Endothelial cell (in vitro differentiated cells): ENCODE results near the gene MRPS18A. TPM values are rescaled to one million over a fixed set of nuclear protein-coding genes. Genes with fewer than 3 reads are reported as not detected.
"Not testable (repeated sequence)": the region's sequence is repeated elsewhere in the genome, so short reads cannot be mapped to it uniquely, and the experiment has no call there.

Experiments used
- DNase-seq: peaks from one replicate; pipeline ENCODE4 v3.0.0; 2021; ENCODE audit warnings: low spot score
- H3K27ac Mint-ChIP-seq: one replicate; pipeline ENCODE4 v1.8.0; 2021; ENCODE audit warnings: mixed read lengths, inconsistent platforms; ENCODE audit not compliant: unreplicated experiment
- H3K27me3 Mint-ChIP-seq: one replicate; pipeline ENCODE4 v1.8.0; 2021; ENCODE audit warnings: mild to moderate bottlenecking, moderate library complexity, mixed read lengths, inconsistent platforms; ENCODE audit not compliant: unreplicated experiment
- H3K36me3 Mint-ChIP-seq: one replicate; pipeline ENCODE4 v1.8.0; 2021; ENCODE audit warnings: mild to moderate bottlenecking, low read depth, mixed read lengths, inconsistent platforms; ENCODE audit not compliant: unreplicated experiment
- H3K4me1 Mint-ChIP-seq: one replicate; pipeline ENCODE4 v1.8.0; 2021; ENCODE audit warnings: mild to moderate bottlenecking, mixed read lengths, inconsistent platforms; ENCODE audit not compliant: unreplicated experiment
- H3K4me3 Mint-ChIP-seq: one replicate; pipeline ENCODE4 v1.8.0; 2021; ENCODE audit warnings: mild to moderate bottlenecking, mixed read lengths, inconsistent platforms; ENCODE audit not compliant: unreplicated experiment
- H3K9me3 Mint-ChIP-seq: one replicate; pipeline ENCODE4 v1.8.0; 2021; ENCODE audit warnings: mixed read lengths, inconsistent platforms; ENCODE audit not compliant: unreplicated experiment
- CTCF ChIP-seq: fragments of 200-600 bp; sonication (generic); IDR thresholded peaks from one replicate; pipeline ENCODE4 v1.5.0; 2021; ENCODE audit warnings: antibody characterized with exemption; ENCODE audit not compliant: unreplicated experiment
- total RNA-seq: library from RNA; stranded (reverse); fragmentation: NEBNext Ultra II Directional; extraction: Animal tissue kit (Norgen Biotek cat#: 25700); gene quantifications from one replicate; pipeline ENCODE4 v1.2.1, GENCODE V29; 2021; ENCODE audit not compliant: unreplicated experiment

Gene MRPS18A
- total RNA-seq, 1 donor from 2014 or later: 45.5 TPM

DNA sequence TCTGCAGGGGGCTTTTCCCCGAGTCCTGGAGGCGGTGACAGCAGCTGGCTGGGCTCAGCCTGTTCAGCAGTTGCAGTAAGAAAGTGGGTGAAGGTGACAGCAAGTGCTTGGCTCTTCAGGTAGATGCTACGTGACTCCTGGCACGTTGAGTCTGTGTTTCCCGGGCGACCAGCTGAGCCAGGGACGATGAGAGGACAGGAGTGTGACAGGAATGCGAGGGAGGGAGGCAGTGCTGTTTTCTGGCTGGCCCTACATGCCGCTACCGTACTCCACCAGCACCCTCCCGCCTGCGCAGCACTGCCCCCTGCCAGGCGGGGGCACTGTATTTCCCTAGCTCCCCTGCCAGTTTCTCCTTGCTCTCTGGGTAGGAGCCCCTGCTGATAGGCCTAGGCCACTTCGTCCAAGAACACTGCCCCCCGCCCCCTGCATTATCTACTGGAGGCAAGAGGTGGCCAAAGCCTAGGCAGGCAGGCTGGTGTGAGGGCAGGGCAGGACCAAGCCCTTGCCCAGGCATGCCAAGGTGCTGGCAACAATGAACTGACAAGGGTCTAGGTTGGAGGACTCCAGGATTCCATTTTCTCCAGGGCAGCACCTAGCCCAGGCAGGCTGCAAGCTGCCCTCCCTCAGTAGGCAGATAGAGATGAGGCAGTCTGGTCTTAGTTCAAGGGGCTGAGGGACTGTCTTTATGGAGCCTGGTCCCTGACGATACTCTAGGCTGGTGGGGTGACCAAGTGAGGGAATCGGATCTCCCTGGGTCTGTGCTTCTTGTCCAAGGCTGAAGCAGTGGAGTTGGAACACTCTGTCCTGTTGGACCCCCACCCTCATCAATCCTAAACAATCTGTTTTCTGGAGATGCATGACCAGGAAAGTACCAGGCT, 19.2 kb downstream of the MRPS18A start:
- peak; percentile 41 for TF ChIP-seq CTCF
- Mint-ChIP-seq H3K27ac (no peak overlapping the region), H3K4me3 (peak overlapping the region; percentile 25), H3K9me3 (no peaks in the 10 kb centered on the region), H3K4me1 (peaks cover 7% of the 10 kb centered on the region), H3K27me3 (peaks cover 13% of the 10 kb centered on the region), H3K36me3 (peaks cover 7% of the 10 kb centered on the region)
- DNase-seq: peak; percentile 70

DNA sequence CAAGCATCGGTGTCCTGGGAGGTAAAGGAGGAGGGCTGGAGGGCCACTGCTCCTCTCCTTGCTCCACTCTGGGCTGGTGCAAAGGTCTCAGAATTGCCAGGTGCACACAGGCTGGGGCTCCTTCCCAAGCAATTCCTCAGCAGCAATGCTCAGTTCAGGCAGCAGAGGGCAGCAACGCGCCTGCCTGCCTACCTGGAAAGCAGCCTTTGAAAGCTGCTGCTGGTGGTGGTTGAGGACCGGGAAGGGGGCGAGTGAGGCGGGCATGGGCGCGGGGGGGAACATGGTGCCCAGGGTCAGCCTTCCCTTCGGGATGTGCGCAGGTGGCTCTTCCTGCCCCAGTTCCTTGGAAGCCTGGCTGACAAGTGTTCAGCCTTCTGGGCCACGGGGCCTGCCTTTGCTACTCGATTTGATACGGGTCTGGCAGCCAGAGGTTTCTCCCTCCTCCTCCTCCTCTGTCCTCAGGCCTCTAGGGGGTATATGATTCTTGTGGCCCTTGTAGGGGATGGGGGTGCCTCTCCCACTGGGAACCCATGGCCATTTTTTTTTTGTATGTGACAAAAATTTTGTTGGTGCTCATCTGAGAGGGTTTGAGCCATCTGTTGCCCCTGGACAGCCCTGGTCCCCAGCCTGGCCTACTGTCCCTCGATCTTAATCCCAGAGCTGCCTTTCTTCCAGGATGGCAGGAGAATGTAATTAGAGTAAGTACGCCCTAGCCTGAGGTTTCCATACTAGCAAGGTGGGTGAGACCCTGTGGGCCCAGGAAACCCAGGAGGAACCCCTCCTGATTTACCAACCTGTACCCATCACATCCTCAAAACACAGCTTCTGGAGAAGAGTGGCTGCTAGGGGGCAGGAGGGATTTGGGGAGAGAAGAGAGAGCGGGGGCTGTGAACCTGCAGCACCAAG, 20.1 kb downstream of the MRPS18A start:
- H3K27ac Mint-ChIP-seq: no peak overlapping the region
- peaks cover 11% of the 10 kb centered on the region for H3K27me3 Mint-ChIP-seq
- peaks cover 3% of the 10 kb centered on the region for H3K36me3 Mint-ChIP-seq
- DNase-seq: peak; percentile 93
- no peak overlapping the region for H3K4me3 Mint-ChIP-seq
- H3K9me3 Mint-ChIP-seq: no peaks in the 10 kb centered on the region
- peak; percentile 88 for TF ChIP-seq CTCF
- H3K4me1 Mint-ChIP-seq: peaks cover 7% of the 10 kb centered on the region

- DNase-seq: no peak
- peaks cover 3% of the 10 kb centered on the region for H3K36me3 Mint-ChIP-seq
These were observed 21.2 kb downstream of the MRPS18A start for GRCh38 chr6:43666196-43666920.

GRCh38 chr6:43665376-43665775, 22.2 kb downstream of the MRPS18A start:
- TF ChIP-seq CTCF: no peak
- Mint-ChIP-seq H3K36me3 (peaks cover 4% of the 10 kb centered on the region), H3K4me1 (peaks cover 7% of the 10 kb centered on the region), H3K4me3 (no peak overlapping the region), H3K27ac (no peak overlapping the region), H3K9me3 (no peaks in the 10 kb centered on the region), H3K27me3 (peaks cover 11% of the 10 kb centered on the region)
- DNase-seq: no peak

More at GRCh38 chr6:43666196-43666920, 21.2 kb downstream of the MRPS18A start:
- H3K9me3 Mint-ChIP-seq: no peaks in the 10 kb centered on the region
- peaks cover 7% of the 10 kb centered on the region for H3K4me1 Mint-ChIP-seq
- H3K27ac Mint-ChIP-seq: no peak overlapping the region
- H3K27me3 Mint-ChIP-seq: peaks cover 10% of the 10 kb centered on the region
- H3K4me3 Mint-ChIP-seq: peak overlapping the region; percentile 51
- no peak for TF ChIP-seq CTCF

GRCh38 chr6:43662948-43663347, 24.6 kb downstream of the MRPS18A start:
- H3K4me1 Mint-ChIP-seq, H3K4me3 Mint-ChIP-seq, DNase-seq, H3K27ac Mint-ChIP-seq, H3K36me3 Mint-ChIP-seq, H3K9me3 Mint-ChIP-seq: not testable (repeated sequence)
- H3K27me3 Mint-ChIP-seq: peaks cover 12% of the 10 kb centered on the region
